KMS-11 (cell line): ENCODE results near the gene AKT3.

Experiments used
- H2AFZ ChIP-seq: fragments of 200-600 bp; sonication (generic); 2 replicates; pipeline ENCODE4 v1.6.1; 2016; ENCODE audit warnings: antibody characterized with exemption, mixed run types, low read depth
- H3K27ac ChIP-seq: fragments of 200-600 bp; sonication (generic); 2 replicates; pipeline ENCODE4 v1.6.1; 2016; ENCODE audit warnings: mild to moderate bottlenecking, mixed run types
- H3K27me3 ChIP-seq: fragments of 200-600 bp; sonication (generic); 2 replicates; pipeline ENCODE4 v1.6.1; 2017; ENCODE audit warnings: mild to moderate bottlenecking, low read depth, mixed run types, moderate library complexity; ENCODE audit not compliant: insufficient read depth
- H3K36me3 ChIP-seq: fragments of 200-600 bp; sonication (generic); 2 replicates; pipeline ENCODE4 v1.6.1; 2017; ENCODE audit warnings: mild to moderate bottlenecking, mixed run types; ENCODE audit not compliant: insufficient read depth
- H3K4me1 ChIP-seq: fragments of 200-600 bp; sonication (generic); 2 replicates; pipeline ENCODE4 v1.6.1; 2016; ENCODE audit warnings: mild to moderate bottlenecking, low read depth, mixed run types; ENCODE audit not compliant: poor library complexity, severe bottlenecking
- H3K4me2 ChIP-seq: fragments of 200-600 bp; sonication (generic); 2 replicates; pipeline ENCODE4 v1.7.0; 2016; ENCODE audit warnings: mild to moderate bottlenecking, mixed run types
- H3K4me3 ChIP-seq: fragments of 200-600 bp; sonication (generic); IDR thresholded peaks from 2 replicates; pipeline ENCODE4 v1.6.1; 2017; ENCODE audit warnings: low read depth, low read length, mixed read lengths; ENCODE audit not compliant: insufficient read depth
- H3K79me2 ChIP-seq: fragments of 200-600 bp; sonication (generic); 2 replicates; pipeline ENCODE4 v1.6.1; 2016; ENCODE audit warnings: low read depth, mixed run types; ENCODE audit not compliant: insufficient read depth
- H3K9ac ChIP-seq: fragments of 200-600 bp; sonication (generic); 2 replicates; pipeline ENCODE4 v1.6.1; 2016; ENCODE audit warnings: mild to moderate bottlenecking, mixed run types
- H4K20me1 ChIP-seq: fragments of 200-600 bp; sonication (generic); 2 replicates; pipeline ENCODE4 v1.6.1; 2016; ENCODE audit warnings: mild to moderate bottlenecking, mixed run types; ENCODE audit not compliant: insufficient read depth
- TF ChIP-seq, protein P1 (sequence below): fragments of 200-600 bp; sonication (generic); conservative IDR thresholded peaks from 2 replicates; pipeline ENCODE4 v1.6.1; 2017; ENCODE audit warnings: low read depth, mild to moderate bottlenecking, antibody characterized with exemption, low read length, moderate library complexity, mixed read lengths

AKT3 gene

DNA sequence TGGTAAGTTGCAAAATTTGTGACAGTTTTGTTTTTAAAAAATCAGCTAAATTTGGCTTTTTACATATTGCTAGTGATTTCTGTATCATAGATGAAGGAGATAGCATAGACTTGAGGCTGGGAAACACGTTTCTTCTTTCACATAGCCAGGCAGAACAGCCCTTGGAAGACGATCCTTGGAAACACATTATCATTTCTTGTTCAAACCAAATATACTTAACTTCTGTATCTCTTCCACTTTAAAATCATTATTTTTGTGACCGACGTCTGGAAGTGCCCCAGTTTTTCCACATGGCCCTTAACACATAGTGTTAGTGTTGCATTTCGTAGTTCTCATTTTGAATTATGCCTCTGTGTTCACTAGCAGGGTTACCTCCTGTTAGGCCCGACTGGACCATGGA is 400.7 kb downstream of the AKT3 start:
- Histone ChIP-seq H3K4me2 (no peak overlapping the region), H3K9ac (no peak overlapping the region), H3K4me1 (no peaks in the 10 kb centered on the region), H2AFZ (no peak overlapping the region), H3K27ac (no peak overlapping the region), H3K4me3 (no peak overlapping the region), H4K20me1 (no peaks in the 10 kb centered on the region), H3K79me2 (no peaks in the 10 kb centered on the region), H3K27me3 (no peaks in the 10 kb centered on the region), H3K36me3 (no peaks in the 10 kb centered on the region)
- TF ChIP-seq, protein P1, sequence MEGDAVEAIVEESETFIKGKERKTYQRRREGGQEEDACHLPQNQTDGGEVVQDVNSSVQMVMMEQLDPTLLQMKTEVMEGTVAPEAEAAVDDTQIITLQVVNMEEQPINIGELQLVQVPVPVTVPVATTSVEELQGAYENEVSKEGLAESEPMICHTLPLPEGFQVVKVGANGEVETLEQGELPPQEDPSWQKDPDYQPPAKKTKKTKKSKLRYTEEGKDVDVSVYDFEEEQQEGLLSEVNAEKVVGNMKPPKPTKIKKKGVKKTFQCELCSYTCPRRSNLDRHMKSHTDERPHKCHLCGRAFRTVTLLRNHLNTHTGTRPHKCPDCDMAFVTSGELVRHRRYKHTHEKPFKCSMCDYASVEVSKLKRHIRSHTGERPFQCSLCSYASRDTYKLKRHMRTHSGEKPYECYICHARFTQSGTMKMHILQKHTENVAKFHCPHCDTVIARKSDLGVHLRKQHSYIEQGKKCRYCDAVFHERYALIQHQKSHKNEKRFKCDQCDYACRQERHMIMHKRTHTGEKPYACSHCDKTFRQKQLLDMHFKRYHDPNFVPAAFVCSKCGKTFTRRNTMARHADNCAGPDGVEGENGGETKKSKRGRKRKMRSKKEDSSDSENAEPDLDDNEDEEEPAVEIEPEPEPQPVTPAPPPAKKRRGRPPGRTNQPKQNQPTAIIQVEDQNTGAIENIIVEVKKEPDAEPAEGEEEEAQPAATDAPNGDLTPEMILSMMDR: no peak

DNA sequence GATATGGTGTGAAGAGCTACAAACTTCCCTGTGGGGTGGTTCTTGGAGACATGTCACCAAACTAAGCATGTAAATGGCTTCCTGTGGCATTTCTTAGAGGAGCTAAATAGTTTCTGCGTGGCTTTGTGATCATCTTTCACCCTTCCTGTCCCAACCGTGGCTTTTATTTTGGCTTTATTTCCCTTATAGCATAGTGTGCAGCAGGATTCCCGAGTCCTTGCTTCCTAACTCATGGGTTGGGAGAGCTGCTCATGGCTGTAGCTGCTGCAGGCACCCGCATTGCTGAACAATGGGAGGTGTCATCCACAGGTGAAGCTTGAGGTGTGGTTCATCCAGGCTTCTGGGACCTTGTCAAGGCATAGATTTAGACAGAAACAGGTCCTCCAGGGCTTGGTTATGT is 402.2 kb downstream of the AKT3 start:
- Histone ChIP-seq H4K20me1 (no peaks in the 10 kb centered on the region), H3K79me2 (no peaks in the 10 kb centered on the region), H3K4me2 (no peak overlapping the region), H3K27ac (no peak overlapping the region), H3K9ac (no peak overlapping the region), H2AFZ (no peak overlapping the region), H3K36me3 (no peaks in the 10 kb centered on the region), H3K4me1 (no peaks in the 10 kb centered on the region), H3K4me3 (no peak overlapping the region), H3K27me3 (no peaks in the 10 kb centered on the region)
- TF ChIP-seq, protein P1: no peak

DNA sequence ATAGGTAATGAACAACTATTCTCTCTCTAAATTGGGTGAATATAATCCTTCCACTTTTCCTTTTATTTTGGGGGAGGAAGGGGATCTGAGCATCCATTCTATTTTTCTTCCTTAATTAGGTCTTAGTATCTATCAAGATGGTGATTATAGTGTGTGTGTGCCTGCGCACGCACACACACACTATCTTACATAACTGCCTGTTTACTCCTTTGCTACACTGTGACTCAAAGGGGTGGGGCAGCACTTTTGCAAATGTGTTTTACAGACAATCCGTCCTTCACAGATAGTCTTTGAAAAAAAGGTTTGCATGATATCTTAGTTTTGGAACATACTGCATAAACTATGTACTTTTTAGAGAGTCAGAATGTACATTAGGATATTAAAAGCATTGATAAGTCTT is 402.7 kb downstream of the AKT3 start:
- Histone ChIP-seq H3K9ac (no peak overlapping the region), H3K4me1 (no peaks in the 10 kb centered on the region), H3K4me3 (no peak overlapping the region), H4K20me1 (no peaks in the 10 kb centered on the region), H2AFZ (no peak overlapping the region), H3K27ac (no peak overlapping the region), H3K36me3 (no peaks in the 10 kb centered on the region), H3K27me3 (no peaks in the 10 kb centered on the region), H3K4me2 (no peak overlapping the region), H3K79me2 (no peaks in the 10 kb centered on the region)
- TF ChIP-seq, protein P1: no peak

DNA sequence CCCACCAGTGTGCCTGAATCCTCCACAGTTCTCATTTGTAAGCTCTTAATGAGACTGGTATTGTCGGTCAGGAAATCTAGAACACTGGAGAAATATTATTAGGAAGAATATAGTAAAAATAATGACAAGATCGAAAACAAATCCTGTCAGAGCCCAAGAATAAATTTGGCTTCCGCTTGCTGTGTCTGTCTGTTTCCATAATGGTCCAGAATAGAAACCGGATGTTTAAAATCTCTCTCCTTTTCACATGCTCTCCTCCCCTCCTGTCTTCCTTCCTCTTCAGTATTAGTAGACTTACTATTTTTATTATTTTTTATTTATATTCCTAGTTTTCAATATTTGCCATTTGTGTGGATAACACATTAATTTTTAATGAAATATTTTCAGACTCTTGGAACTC is 406.5 kb downstream of the AKT3 start:
- H3K4me1 ChIP-seq: no peaks in the 10 kb centered on the region
- H3K4me2 ChIP-seq: no peak overlapping the region
- H3K9ac ChIP-seq: no peak overlapping the region
- no peak overlapping the region for H3K27ac ChIP-seq
- H4K20me1 ChIP-seq: no peaks in the 10 kb centered on the region
- H3K79me2 ChIP-seq: no peaks in the 10 kb centered on the region
- no peak overlapping the region for H3K4me3 ChIP-seq
- H3K27me3 ChIP-seq: no peaks in the 10 kb centered on the region
- TF ChIP-seq, protein P1: no peak
- no peaks in the 10 kb centered on the region for H3K36me3 ChIP-seq
- no peak overlapping the region for H2AFZ ChIP-seq

DNA sequence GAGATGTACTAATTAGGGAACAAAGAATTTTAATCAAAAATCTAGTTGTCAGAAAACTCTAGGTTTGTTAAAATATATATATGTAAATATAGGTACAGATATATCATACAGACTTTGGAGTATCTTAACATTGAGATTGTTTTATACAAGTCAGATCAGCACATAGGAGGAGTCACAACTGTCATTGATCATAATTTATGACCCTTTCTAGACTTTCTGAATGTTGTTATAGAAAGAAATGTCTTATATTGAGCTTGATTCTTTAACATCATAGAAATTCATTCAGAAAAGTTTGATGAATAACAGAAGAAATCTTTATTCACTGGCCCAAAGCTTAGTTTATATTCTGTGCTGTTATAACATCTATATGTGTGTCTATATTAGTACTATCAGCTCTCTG is 408.4 kb downstream of the AKT3 start:
- H2AFZ ChIP-seq: no peak overlapping the region
- H3K79me2 ChIP-seq: no peaks in the 10 kb centered on the region

More for the DNA sequence above, 408.4 kb downstream of the AKT3 start:
- Histone ChIP-seq H3K4me3 (no peak overlapping the region), H3K9ac (no peak overlapping the region), H3K27ac (no peak overlapping the region), H3K27me3 (no peaks in the 10 kb centered on the region), H4K20me1 (no peaks in the 10 kb centered on the region), H3K36me3 (no peaks in the 10 kb centered on the region), H3K4me1 (no peaks in the 10 kb centered on the region), H3K4me2 (no peak overlapping the region)
- TF ChIP-seq, protein P1: no peak
